AG08396 (cell line): ENCODE data around the gene CGB7.
A peak's percentile ranks its signal among the peaks of the same experiment; 100 is the strongest.
"Not testable (repeated sequence)": the region's sequence is repeated elsewhere in the genome, so short reads cannot be mapped to it uniquely, and the experiment has no call there.

Experiments used
- DNase-seq: peaks from one replicate; pipeline ENCODE4 v3.0.0; 2012; ENCODE audit warnings: low spot score, mixed read lengths

The CGB7 gene

DNA sequence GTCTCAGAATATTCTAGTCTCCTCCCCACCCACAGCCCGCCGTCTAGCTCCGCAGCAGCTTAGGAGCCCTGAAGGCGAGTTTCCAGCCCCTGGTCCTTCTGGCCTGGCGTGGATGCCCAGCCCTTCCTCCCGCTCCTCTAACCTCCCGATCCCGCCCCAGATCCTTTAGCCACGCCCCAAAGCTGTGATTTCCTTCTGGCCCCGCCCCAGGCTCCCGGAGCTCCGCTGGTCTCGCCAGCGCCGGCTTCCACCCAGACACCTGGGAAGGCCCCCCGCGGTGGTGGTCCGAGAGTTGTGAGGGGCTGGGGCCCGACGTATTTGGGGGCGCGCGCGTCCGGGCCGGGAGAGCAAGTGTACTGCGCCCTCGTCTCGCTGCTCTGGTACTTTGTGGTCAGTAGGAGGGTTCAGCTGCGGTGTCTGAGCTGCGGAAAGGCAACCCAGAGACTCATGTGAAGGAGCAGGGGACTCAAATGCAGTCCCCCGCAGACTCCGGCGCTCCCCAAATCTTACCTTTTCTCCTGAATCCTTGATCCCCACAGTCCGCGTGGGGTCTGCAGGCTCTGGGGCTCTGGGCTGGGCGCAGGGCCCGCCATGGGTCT, at the start of gene CGB7:
CGB7 (minus strand) TSS at position 114 of the 599 bp plus-strand sequence. CDS start 2,374 bp downstream, outside the sequence.
- peak; percentile 91 for DNase-seq

- DNase-seq = peak; percentile 46
Observed at GRCh38 chr19:49106648-49107135, 49.1 kb upstream of the CGB7 start.

DNA sequence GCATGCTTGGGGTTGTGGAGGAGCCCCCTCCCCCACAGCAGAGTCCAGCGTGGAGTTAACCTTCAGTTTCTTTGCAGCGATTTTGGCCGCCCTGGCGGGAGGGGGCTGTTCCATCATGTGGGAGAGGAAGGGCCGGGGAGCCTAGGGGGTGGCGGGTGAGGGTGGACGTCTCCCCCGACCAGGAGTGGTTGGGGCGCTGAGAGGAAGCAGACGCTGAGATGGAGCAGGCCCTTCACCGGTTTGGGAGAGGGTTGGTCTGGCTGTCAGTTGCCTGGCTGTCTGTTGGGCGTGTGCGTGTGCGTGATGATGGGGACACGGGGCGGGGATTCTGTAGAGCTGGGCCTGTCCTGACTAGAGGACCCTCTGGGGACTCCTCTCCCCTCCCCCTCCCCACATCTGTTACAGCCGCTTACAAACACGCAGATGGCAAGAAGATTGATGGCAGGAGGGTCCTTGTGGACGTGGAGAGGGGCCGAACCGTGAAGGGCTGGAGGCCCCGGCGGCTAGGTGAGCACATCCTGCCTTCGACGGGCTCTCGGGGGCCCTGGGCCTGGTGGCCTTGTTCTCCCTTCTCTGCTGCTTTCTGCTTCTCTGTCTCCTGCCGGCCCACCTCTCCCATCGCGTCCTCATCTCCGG, 46.8 kb upstream of the CGB7 start:
- no peak for DNase-seq

DNA sequence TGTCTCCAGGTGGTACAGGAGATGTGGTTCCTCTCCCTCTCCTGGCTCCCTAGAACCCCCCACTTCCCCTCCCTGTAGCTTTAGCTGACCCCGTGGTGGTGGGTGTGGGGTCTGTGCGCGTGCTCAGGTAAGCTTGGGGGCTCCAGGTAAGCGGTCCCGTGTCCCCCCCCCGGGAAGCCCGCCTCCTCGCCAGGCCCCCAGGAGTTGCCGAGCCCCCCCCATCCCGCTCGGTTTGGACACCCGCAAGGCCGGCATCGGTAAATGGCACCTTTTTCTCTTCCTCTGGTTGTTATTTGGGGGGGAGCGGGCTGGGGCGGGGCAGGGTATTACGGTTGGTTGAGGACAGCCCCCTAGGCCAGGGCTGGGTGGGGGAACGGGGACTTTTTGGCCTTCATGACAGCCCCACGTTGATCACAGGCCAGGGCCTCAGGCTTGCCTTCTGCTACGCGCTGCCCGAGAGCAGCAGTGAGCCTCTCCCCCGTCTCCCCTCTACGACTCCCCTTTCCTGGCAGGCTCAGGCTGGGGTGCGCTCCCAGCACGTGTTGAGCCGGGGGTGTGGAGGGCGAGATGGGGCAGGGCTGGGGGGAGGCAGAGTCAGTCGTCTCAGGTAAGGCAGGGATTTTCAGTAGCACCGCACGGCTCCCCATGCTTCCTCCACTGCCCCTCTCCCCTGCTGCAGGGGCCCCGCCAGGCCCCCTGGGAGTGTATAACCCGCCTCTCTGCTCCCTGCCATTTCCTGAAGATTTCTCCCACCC, 46.0 kb upstream of the CGB7 start:
- DNase-seq = no peak

GRCh38 chr19:49102303-49102702, 44.8 kb upstream of the CGB7 start:
- DNase-seq = no peak

DNA sequence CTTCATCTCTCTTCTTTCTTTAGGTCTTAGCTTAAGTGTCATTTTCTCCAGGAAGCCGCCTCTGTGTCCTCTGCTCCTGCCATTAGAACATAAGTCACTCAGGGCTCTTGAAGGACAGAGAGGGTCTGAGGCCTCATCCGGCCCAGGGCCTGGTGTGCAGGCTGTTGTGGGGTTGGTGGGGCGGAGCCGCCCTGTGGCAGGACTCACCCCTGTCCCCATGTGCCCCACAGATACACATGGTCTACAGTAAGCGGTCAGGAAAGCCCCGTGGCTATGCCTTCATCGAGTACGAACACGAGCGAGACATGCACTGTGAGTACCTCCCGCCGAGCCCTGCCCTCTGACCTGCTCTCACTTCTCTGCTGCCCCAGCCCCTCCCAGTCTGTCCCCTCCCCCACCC, 43.6 kb upstream of the CGB7 start:
- no peak for DNase-seq

DNA sequence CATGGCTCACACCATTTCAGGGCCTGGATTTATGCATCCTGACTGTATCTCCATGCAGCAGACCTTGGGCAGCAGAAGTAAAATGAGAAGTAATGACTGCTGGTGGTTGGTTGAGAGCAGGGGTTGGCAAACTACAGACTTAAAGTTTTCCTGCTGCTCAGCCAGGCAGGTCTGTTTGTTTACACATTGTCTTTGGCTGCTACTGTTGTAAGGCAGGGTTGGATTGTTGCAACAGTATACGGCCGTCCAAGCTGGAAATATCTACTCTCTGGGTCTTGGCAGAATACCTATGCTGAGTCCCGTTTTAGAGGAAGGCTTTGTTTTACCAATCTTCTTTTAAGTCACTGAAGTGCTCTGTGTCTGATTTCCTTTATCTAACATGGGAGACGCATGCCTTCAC, 41.2 kb upstream of the CGB7 start:
- DNase-seq = no peak

GRCh38 chr19:49097453-49098288, 40.1 kb upstream of the CGB7 start:
- peak; percentile 87 for DNase-seq

GRCh38 chr19:49094505-49095482, 37.2 kb upstream of the CGB7 start:
- DNase-seq = no peak

DNA sequence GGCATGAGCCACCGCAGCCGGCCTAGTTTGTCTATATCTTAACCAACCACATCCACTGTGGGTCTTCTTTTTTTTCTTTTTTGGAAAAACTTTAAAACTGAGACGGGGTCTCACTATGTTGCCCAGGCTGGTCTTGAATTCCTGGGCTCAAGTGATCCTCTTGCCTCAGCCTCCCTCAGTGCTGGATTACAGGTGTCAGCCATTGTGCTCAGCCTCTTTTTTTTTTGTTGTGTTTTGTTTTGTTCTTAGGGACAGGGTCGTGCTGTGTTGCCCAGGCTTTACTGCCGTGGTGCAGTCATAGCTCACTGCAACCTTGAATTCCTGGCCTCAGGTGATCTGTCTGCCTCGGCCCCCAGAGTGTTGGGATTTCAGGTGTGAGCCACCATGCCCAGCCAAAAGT, 35.1 kb upstream of the CGB7 start:
- DNase-seq = no peak

DNA sequence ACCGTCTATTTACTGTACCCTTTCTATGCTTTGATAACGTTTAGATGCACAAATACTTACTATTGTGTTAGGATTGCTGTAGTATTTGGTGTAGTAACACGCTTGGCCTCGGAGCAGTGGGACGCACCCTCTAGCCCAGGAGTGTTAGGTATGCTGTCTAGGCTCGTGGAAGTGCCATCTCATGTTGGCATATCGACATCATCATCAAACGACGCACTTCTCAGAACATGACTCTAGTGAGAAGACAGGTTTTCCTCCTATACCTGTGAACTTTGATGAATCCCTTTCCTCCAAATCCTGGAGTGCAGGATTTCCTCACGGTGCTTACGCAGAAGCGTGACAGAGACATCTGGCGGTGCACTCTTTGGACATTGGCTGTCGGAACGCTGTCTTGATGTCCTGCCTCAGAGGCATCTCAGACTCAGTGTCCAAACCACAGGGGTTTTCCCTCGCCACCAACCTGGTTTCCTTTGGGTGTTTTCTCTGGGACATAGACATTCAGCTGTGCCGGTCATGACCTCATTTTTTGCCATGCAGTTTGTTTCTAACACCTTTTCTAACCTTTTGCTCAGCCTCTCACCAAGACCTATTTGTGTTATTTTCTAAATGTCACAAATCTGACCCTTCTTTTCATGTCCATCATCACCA, 34.0 kb upstream of the CGB7 start:
- DNase-seq = no peak

DNA sequence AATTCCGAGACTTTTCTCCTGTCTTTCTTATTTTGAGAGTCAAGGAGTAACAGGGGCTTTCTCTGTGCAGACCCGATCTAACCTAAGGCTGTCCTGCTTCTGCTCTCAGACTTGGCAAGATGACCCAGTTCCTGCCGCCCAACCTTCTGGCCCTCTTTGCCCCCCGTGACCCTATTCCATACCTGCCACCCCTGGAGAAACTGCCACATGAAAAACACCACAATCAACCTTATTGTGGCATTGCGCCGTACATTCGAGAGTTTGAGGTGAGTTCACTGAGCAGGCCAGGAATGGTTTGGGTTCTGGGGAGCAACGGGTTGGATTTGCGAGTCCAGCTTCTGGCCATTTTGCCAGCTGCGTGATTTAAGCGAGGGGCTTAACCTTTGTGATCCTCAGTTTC, 28.7 kb upstream of the CGB7 start:
- no peak for DNase-seq

DNA sequence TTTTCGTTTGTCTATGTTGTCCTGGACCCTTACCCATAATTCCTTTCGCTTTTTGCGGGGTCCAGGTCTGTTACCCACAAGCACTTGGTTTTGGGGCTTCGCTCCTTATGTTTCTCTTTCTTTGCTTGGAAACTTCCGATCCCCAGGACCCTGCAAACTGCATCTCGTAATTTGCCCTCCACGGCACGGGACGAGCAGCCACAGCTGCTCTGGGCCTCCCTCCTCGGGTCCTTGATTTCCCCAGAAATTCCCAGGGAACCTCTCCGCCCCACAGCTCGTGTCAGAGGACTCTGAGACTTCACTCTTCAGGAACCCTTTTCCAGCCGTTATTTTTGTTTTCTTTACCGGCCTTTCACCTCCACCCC, 28.3 kb upstream of the CGB7 start:
- no peak for DNase-seq

DNA sequence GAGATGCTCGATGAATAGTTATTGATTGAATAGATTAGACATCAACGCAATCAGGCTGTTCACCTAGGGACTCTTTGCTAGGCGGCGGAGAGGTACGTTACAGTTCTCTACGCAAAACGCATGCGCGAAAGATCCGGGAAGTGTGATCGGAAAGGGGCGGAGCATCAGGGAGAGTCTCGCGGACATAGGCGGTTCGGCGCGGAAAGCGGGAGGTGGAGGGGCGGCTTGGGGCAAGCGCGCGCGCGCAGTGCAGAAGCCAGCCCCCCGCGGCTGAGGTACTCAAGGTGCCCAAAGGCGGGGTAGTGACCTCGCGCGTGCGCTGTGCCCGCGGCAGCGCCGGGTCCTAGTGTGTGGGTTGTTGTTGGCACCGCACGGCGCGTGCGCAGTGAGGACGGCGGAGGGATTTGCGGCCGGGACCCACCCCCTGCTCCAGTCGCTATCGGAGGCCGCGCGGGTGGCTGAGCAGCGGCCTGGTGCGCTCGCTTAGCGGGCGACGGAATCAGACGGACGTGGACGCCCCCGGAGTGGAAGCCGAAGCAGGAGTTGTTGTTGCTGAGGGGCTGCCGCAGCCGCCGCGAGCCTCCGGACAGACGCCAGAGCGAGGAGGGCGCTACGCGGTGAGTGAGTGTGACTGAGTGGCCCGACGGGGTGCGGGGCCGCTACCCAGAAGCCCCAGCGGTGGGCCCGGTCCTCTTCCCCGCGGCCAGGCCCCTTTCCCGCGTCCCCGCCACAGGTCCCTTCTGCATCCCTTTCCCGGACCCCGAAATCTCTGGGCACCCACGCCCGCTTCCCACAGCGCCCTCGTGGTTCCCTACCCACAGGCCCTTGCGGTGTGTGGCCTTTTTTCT, 27.7 kb upstream of the CGB7 start, which contains the start of gene SNRNP70:
SNRNP70 (plus strand) TSS at position 432 of the 848 bp plus-strand sequence. CDS start 964 bp downstream, outside the sequence.
- peak; percentile 100 for DNase-seq

DNA sequence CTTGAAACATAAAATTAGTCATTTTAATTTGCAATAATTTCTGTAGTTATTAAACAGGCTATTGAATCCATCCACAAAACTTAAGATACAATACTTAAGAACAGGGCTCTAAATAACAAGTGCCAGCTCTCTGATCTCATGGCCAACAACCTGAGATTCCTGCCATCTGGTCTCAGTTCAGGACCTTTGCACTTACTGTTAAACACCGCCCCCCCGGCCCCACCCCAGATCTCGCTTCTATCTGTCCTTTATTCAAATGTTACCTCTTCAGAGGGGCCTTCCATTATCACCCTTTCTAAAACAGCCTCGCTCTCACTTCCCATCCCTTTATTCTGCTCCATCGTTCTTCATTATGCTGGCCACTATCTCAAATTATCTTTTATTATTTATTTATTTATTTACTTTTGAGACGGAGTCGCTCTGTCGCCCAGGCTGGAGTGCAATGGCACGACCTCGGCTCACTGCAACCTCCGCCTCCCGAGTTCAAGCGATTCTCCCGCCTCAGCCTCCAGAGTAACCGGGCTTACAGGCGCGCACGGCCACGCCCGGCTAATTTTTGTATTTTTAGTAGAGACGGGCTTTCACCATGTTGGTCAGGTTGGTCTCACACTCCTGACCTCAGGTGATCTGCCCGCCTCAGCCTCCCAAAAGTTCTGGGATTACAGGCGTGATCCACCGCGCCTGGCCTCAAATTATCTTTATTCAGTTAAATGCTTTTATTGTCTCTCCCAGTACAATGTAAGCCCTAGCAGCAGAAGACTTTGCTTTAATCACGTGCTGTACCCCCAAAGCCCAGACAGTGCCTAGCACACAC, 26.9 kb upstream of the CGB7 start:
- no peak for DNase-seq

GRCh38 chr19:49081273-49081672, 23.7 kb upstream of the CGB7 start:
- no peak for DNase-seq

GRCh38 chr19:49080392-49080791, 22.8 kb upstream of the CGB7 start:
- no peak for DNase-seq

DNA sequence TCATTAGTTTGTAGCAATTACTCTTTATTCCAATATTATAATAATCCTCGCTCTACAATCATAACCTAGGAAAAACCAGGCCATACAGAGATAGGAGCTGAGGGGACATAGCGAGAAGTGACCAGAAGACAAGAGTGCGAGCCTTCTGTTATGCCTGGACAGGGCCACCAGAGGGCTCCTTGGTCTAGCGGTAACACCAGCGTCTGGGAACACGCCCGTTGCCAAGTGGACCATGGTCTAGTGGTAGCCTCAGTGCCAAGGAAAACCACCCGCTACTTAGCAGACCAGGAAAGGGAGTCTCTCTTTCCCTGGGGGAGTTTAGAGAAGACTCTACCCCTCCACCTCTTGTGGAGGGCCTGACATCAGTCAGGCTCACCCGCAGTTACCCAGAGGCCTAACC, 17.3 kb upstream of the CGB7 start:
- not testable (repeated sequence) for DNase-seq
